DOHH2 (cell line): ENCODE data around the gene F8A1.

Experiments
- H3F3A ChIP-seq: fragments of 200-600 bp; sonication (generic), shearing (Covaris generic); 2 replicates; pipeline ENCODE4 v1.6.0; 2016; ENCODE audit warnings: antibody characterized with exemption, mild to moderate bottlenecking; ENCODE audit not compliant: control insufficient read depth, insufficient read depth
- H3K27ac ChIP-seq: fragments of 200-600 bp; sonication (generic); 2 replicates; pipeline ENCODE4 v1.5.1; 2014; ENCODE audit warnings: low read depth, mild to moderate bottlenecking, low read length, moderate library complexity
- H3K27me3 ChIP-seq: fragments of 200-600 bp; sonication (generic); 2 replicates; pipeline ENCODE4 v1.6.1; 2014; ENCODE audit warnings: mild to moderate bottlenecking, low read length, mixed read lengths; ENCODE audit not compliant: control insufficient read depth
- H3K36me3 ChIP-seq: fragments of 200-600 bp; sonication (generic); 2 replicates; pipeline ENCODE4 v1.6.1; 2014; ENCODE audit warnings: mild to moderate bottlenecking, low read length, moderate library complexity, mixed read lengths; ENCODE audit not compliant: control insufficient read depth
- H3K4me1 ChIP-seq: fragments of 200-600 bp; sonication (generic); 2 replicates; pipeline ENCODE4 v1.6.1; 2014; ENCODE audit warnings: mild to moderate bottlenecking, low read length, mixed read lengths; ENCODE audit not compliant: control insufficient read depth
- H3K4me2 ChIP-seq: fragments of 200-600 bp; sonication (generic); 2 replicates; pipeline ENCODE4 v1.6.0; 2014; ENCODE audit warnings: mild to moderate bottlenecking, low read length, moderate library complexity
- H3K4me3 ChIP-seq: fragments of 200-600 bp; sonication (generic); 2 replicates; pipeline ENCODE4 v1.5.1; 2014; ENCODE audit warnings: mild to moderate bottlenecking, low read length, mixed read lengths
- H3K79me2 ChIP-seq: fragments of 200-600 bp; sonication (generic); 2 replicates; pipeline ENCODE4 v1.6.1; 2014; ENCODE audit warnings: mild to moderate bottlenecking, low read length, mixed read lengths; ENCODE audit not compliant: control insufficient read depth
- H3K9me2 ChIP-seq: fragments of 200-600 bp; sonication (generic); replicated peaks from 2 replicates; pipeline ENCODE4 v1.6.1; 2014; ENCODE audit warnings: mild to moderate bottlenecking, low read length, mixed read lengths; ENCODE audit not compliant: control insufficient read depth
- H3K9me3 ChIP-seq: fragments of 200-600 bp; sonication (generic); 2 replicates; pipeline ENCODE4 v1.6.1; 2014; ENCODE audit warnings: antibody characterized with exemption, low read length, mixed read lengths; ENCODE audit not compliant: control insufficient read depth, insufficient read depth
- H4K20me1 ChIP-seq: fragments of 200-600 bp; sonication (generic); 2 replicates; pipeline ENCODE4 v1.6.0; 2014; ENCODE audit warnings: low read depth, mild to moderate bottlenecking, antibody characterized with exemption, low read length, moderate library complexity; ENCODE audit not compliant: control insufficient read depth, insufficient read depth
- EZH2phosphoT487 ChIP-seq: fragments of 200-600 bp; sonication (generic); IDR thresholded peaks from 2 replicates; pipeline ENCODE4 v1.6.1; 2017; ENCODE audit warnings: borderline replicate concordance, mild to moderate bottlenecking, antibody characterized with exemption, low read length, moderate library complexity, mixed read lengths
- TF ChIP-seq, protein P1 (sequence below): fragments of 200-600 bp; sonication (generic); IDR thresholded peaks from one replicate; pipeline ENCODE4 v1.5.1; 2014; ENCODE audit warnings: antibody characterized with exemption, mild to moderate bottlenecking, low read depth, low read length; ENCODE audit not compliant: poor library complexity, severe bottlenecking

Gene F8A1

DNA sequence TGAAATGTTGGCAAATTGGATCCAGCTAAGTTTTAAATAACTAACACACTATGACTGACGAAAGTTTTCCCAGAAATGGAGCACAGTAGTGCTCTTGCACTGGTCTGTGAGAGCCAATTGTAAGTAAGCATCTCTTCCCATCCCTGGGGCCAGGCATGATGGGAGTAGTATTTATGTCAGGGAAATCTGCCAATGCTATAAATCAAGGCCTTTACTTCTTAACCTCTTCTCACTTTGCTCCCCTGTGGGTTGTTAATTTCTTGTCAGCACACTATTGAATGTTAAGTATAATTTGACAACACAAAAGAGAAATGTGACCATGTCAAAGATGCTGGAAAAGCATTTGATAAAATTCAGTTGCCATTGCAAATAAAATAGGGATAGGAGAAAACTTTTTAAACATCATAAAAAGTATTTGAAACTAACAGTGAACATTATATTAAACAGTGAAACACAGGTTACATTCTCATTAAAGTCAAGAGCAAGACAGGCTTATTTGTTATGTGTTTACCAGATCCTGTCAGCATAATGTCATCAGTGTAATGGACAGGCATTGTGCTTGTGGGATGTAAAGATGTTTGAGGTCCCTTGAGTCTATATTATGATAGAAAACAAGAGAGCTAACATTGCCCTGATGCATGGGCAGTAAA, 5.0 kb downstream of the F8A1 start:
- H3K9me3 ChIP-seq: no peaks in the 10 kb centered on the region
- H3K27me3 ChIP-seq: no peaks in the 10 kb centered on the region
- H3K9me2 ChIP-seq: no peaks in the 10 kb centered on the region
- H4K20me1 ChIP-seq: no peaks in the 10 kb centered on the region
- H3F3A ChIP-seq: no peaks in the 10 kb centered on the region
- H3K4me3 ChIP-seq: no peak overlapping the region
- no peak overlapping the region for H3K4me2 ChIP-seq
- H3K4me1 ChIP-seq: no peaks in the 10 kb centered on the region
- no peak for TF ChIP-seq EZH2phosphoT487
- TF ChIP-seq, protein P1, sequence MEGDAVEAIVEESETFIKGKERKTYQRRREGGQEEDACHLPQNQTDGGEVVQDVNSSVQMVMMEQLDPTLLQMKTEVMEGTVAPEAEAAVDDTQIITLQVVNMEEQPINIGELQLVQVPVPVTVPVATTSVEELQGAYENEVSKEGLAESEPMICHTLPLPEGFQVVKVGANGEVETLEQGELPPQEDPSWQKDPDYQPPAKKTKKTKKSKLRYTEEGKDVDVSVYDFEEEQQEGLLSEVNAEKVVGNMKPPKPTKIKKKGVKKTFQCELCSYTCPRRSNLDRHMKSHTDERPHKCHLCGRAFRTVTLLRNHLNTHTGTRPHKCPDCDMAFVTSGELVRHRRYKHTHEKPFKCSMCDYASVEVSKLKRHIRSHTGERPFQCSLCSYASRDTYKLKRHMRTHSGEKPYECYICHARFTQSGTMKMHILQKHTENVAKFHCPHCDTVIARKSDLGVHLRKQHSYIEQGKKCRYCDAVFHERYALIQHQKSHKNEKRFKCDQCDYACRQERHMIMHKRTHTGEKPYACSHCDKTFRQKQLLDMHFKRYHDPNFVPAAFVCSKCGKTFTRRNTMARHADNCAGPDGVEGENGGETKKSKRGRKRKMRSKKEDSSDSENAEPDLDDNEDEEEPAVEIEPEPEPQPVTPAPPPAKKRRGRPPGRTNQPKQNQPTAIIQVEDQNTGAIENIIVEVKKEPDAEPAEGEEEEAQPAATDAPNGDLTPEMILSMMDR: no peak
- no peaks in the 10 kb centered on the region for H3K36me3 ChIP-seq
- H3K27ac ChIP-seq: no peak overlapping the region
- no peaks in the 10 kb centered on the region for H3K79me2 ChIP-seq

DNA sequence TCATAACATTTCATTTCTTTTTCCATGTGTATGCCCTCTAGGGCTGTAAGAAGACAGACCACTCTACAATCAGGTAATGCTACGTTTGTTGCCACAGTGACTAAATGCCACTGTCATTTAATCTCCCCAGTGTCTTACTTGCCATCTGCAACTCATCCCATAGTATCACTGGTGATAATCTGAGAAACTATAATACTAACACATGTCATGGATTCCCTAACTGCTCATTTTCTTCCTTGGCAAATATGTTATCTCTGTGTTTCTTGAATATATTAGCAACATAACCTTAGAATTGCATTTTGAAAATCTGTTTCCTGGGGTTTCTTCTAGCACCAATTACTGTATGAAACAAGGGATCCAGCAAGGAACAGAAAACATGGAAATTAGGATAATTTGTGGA, 6.1 kb downstream of the F8A1 start:
- Histone ChIP-seq H3K27ac (no peak overlapping the region), H4K20me1 (no peaks in the 10 kb centered on the region), H3K9me3 (no peaks in the 10 kb centered on the region)

DNA sequence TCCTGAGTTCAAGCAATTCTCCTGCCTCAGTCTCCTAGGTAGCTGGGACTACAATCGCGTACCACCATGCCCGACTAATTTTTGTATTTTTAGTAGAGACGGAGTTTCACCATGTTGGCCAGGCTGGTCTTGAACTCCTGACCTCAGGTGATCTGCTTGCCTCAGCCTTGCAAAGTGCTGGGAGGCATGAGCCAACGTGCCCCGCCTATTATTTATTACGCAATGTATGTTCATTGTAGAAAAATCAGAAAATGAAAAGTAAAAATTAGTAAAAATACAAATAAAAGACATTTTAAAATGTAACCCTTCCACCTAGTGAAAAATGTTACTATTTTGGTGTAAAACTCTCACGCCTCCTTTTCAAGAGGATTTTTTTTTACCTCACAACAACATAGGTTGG, 14.2 kb downstream of the F8A1 start:
- Histone ChIP-seq H3K27me3 (peaks cover 7% of the 10 kb centered on the region; the same call in 1 of the 2 replicates), H3K4me1 (no peaks in the 10 kb centered on the region), H3K27ac (no peak overlapping the region), H3K4me2 (no peak overlapping the region), H4K20me1 (no peaks in the 10 kb centered on the region), H3K79me2 (no peaks in the 10 kb centered on the region), H3K9me3 (no peaks in the 10 kb centered on the region), H3K9me2 (no peaks in the 10 kb centered on the region), H3K4me3 (no peak overlapping the region), H3F3A (no peaks in the 10 kb centered on the region), H3K36me3 (no peaks in the 10 kb centered on the region)
- TF ChIP-seq, protein P1: no peak
- TF ChIP-seq EZH2phosphoT487: no peak

More for the DNA sequence above, 6.1 kb downstream of the F8A1 start:
- H3F3A ChIP-seq: no peaks in the 10 kb centered on the region
- H3K9me2 ChIP-seq: no peaks in the 10 kb centered on the region
- H3K4me2 ChIP-seq: no peak overlapping the region
- no peaks in the 10 kb centered on the region for H3K27me3 ChIP-seq
- H3K79me2 ChIP-seq: no peaks in the 10 kb centered on the region
- TF ChIP-seq, protein P1: no peak
- H3K4me3 ChIP-seq: no peak overlapping the region
- no peaks in the 10 kb centered on the region for H3K36me3 ChIP-seq
- no peaks in the 10 kb centered on the region for H3K4me1 ChIP-seq
